ENCODE results near the gene ACSS3.

DNA sequence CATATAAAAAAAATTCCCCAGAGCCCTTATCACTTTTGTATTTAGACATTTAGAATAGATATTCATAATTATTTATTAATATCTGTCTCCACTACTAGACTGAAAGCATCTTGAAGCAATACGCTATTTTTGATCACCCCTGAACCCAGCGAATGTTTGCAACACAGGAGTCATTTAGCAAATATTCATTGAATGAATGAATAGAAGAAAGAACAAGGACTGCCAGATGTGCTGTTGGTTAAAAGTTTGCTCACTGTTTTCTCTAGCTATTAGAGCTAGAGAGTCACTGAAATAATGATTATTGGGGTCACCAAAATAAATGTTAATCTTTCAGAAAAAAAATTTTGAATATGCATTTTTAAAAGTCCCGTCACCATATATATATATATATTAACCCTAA lies 174.3 kb downstream of the ACSS3 start:
- TF ChIP-seq, protein P1, sequence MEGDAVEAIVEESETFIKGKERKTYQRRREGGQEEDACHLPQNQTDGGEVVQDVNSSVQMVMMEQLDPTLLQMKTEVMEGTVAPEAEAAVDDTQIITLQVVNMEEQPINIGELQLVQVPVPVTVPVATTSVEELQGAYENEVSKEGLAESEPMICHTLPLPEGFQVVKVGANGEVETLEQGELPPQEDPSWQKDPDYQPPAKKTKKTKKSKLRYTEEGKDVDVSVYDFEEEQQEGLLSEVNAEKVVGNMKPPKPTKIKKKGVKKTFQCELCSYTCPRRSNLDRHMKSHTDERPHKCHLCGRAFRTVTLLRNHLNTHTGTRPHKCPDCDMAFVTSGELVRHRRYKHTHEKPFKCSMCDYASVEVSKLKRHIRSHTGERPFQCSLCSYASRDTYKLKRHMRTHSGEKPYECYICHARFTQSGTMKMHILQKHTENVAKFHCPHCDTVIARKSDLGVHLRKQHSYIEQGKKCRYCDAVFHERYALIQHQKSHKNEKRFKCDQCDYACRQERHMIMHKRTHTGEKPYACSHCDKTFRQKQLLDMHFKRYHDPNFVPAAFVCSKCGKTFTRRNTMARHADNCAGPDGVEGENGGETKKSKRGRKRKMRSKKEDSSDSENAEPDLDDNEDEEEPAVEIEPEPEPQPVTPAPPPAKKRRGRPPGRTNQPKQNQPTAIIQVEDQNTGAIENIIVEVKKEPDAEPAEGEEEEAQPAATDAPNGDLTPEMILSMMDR (IDR thresholded peaks at IDR 0.05), result no peak
- no peak for TF ChIP-seq POLR2AphosphoS5 (IDR thresholded peaks at IDR 0.05)
- no peak for TF ChIP-seq POLR2A (IDR thresholded peaks at IDR 0.05)

All from stomach (tissue), 4 donors.